Activated T-cell treated with anti-CD3 and anti-CD28 coated beads, Interleukin-2, amount 50 U/mL, for 1 hour (primary cell): ENCODE measurements around the gene DUSP6.
A peak's percentile ranks its signal among the peaks of the same experiment; 100 is the strongest.
"Not testable (repeated sequence)": the region's sequence is repeated elsewhere in the genome, so short reads cannot be mapped to it uniquely, and the experiment has no call there.

Source experiments
- DNase-seq: peaks from one replicate; pipeline ENCODE4 v3.0.0-alpha.2; 2020

The DUSP6 gene

DNA sequence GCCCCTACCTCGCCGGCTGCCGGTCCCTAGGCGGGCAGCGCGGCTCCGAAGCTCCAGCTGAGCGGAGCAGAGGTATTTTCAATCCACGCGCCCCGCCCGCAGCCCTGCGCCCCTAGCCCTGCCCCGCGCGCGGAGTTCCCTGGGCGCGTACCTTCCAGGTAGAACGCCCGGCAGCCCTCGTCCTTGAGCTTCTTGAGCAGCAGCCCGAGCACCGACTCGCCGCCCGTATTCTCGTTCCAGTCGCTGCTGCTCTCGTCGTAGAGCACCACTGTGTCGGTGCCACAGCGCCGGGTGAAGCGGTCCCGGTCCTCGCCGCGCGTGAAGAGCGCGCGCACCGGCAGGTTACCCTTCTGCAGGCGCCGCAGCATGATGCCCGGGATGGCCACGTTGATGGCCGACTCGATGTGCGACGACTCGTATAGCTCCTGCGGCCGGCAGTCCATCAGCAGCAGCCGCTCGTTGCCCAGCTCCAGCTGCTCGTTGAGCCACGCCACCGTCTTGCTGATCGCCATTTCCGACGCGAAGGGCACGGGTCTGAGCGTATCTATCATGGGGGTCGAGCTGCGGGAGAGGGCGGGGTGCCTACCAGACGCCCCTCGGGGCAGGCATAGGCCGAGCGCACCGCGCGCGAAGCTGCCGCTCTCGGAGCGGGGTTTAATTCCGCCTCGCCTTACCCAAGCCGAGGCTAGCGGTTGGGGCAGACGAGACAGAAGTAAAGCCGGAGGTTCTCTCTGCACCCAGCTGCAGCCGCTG, 636 bp downstream of the DUSP6 start:
- peak; percentile 60 for DNase-seq

DNA sequence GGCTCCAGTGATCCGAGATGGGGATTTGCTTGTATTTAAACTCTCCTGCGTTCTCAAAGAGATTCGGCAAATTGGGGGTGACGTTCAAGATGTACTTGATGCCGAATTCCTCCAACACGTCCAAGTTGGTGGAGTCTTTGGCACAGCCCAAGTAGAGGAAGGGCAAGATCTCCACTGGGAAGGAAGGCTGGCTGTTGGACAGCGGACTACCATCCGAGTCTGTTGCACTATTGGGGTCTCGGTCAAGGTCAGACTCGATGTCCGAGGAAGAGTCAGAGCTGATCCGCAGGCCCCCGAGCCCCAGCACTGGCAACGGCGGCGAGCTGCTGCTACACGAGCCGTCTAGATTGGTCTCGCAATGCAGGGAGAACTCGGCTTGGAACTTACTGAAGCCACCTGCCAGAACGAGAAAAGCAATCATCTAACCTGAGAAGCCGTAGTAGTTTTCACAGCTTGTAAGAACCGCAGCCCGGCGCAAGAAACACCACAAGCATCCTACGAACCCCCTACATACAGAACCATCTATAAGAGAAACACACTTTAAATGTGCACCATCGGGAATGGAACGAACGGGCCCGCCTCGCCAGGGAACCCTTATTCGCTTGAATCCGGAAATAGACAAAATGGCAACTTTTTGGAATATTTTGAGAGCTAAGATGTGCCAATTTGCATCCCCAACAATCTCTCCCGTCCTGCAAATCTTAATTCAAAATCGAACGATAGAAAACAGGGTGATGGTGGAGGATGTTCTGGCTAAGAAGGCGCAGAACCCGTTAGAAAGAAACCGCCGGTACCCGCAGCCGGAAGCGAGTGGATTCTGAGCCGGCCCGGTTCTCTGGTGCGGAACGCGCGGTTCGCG, 1.4 kb downstream of the DUSP6 start:
- peak; percentile 41 for DNase-seq

- no peak for DNase-seq
Observed at GRCh38 chr12:89350260-89350629, 2.1 kb downstream of the DUSP6 start.

DNA sequence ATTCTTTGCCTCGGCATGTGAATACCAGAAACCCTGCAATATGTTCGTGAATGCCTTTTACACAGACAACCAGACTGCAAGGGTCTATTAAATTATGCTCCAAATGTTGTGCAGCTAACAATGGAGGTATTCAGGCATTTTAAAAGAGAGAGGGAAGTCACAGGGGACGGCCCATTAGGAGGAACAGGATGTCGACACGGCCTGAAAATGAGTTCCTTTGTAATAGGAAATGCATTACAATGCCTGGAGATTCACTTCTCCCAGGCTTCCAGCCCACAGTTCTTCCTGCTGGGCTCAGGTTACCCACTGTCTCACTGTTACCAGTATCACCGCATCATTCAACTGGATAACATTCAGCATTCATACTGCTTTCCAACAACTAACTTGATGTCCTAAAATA, 2.5 kb downstream of the DUSP6 start:
- DNase-seq = no peak

DNA sequence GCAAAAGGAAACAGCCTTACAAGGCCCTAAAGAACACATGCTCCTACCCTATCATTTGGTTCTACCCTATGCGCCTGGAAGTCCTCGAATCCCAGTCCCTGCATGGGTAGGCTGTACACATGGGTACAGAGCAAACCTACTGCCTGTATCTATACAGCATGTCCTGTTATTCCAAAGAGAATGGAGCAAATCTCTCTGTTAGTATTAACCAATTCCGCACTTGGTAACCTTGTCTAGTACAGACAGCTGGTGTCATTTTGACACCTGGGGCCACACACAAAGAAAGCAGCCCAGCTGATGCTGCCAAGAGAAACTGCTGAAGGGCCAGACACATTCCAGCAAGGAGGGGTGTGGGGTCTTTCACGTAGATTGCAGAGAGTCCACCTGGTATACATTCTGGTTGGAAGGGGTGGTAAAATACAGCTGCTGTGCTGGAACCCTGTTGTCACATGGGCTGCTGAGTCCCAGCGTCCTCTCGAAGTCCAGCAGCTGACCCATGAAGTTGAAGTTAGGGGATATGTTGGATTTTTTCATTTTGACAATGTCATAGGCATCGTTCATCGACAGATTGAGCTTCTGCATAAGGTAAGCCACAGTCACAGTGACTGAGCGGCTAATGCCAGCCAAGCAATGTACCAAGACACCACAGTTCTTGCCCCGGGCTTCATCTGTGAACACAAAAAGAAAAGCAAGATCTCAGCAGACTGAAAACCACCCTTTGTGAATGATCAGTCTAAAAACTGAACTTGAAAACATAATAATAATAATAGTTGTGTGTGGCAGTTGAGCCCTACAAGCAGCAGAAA, 3.2 kb downstream of the DUSP6 start:
- no peak for DNase-seq

DNA sequence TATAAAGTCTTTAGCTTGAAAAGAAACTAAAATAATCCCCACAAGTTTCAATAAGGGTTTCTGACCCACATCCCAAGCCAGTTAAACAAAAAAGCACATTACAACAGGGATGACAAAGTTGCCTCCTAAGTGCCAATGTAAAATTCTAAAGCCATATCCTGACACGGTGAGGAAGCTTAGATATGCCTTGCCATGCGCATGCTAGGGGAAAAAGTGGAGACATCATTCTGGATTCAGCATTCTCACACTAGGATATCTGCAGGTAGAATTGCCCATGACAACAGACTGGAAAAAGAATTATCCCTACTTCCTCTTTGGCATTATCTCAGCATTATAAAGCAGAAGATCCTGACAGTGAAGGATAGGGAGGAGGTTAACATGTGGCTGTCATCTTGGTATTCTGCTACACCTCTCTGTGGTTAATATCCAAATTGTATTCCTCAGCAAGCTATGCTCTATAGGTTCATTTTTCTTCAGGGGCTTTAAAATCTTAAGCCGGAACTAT, 4.9 kb downstream of the DUSP6 start:
- DNase-seq = no peak

DNA sequence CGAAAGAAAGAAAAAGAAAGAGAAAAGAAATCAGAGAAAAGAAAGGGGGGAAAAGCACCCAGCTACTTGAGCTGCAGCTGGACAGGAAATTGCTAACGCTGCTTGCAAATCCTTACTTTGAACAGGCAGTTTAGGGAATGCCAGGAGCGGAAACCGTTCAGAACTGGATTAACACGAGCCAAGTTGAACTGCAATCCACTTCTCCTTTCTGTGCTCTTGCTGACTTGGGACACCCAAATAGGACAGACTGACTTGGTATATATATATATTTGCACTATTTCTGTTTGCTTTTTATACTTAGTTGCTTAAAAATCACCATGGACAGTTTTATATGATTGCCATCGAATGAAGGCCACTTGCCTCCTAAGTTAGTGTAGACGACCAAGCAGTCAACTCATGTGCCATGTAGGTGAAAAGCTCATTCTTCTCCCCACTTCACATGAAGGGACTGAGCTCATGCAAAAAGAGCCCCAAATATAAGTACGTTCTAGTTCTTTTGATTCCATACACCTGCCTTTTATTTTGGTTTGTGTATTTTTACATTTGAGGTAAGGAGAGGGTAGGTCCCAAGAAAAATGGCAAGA, 5.5 kb downstream of the DUSP6 start:
- no peak for DNase-seq

DNA sequence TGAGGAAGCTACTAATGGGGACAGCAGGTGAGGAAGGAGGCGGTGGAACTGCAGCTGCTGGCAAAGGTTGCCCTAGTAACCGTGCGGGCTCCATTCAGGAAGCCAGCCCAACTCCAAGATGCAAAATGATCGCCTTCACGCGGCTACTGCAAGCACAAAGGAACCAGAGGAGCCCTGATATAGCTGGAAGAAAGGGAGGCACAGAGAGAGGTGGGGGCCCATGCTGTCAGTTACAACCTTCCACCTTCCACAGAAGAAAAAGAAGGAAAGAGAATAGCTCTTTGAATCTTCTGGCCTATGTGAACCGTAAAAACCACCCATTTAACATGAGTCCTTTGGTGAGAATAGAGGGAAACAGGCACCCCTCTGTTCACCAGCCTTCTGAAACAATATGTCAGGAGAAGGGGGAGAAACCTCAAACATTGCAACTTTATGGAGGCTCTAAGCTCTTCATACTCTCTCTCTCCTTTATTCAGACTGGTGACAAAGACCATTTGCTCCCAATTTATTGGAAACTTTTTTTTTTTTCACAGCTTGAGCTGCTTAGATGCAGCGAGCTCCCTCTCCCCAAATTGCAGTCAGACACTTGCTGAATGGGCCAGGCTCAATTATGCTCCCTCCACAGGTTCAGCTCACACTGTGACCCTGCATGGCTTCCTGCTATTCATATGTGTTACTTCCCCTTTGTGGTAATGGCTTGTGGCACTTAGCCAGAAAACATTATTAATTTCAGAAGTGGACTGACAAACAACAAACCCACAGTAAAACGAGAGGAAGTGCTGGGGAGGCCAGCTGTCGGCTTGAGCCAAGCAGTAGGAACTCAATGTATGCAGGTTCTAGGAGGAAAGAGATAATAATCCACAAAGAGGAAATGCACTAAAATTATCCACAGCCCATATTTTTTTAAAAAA, 6.2 kb downstream of the DUSP6 start:
- no peak for DNase-seq

DNA sequence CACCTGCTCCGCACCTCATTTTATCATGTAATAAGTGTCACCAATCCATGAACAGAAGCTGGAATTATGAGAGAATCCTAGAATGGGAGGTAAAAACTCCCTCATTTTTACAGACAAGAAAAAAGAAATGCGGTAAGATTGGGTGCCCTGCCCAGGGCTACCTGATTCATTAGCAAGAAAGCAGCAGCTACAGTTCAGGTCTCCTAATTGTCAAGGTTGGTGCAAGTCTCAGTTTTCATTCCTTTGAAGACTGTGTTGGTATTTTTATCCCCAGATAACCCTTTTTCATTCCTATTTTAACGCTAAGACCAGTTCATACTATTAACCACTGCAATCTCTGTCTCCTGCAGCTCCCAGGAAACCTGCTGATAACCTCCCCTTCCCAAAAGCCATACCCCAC, 6.9 kb downstream of the DUSP6 start:
- no peak for DNase-seq

DNA sequence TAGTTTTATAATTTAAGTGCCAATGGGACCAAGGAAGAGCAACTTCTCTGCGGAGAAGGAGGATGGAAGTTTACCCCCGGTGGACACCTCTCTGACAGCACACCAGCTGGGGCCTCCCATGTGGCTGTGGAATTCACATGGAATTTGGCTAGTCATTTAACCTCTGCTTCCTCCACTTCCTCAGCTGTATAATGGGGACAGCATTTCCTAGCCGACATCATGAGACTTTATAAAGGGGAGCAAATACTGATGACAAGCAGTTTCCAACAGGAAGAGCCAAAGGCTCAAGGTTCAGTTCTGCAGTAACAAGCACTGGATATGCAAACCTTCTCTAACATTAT, 7.5 kb downstream of the DUSP6 start:
- no peak for DNase-seq

- no peak for DNase-seq
Observed at GRCh38 chr12:89344043-89344861, 8.0 kb downstream of the DUSP6 start.

- DNase-seq = no peak
Observed at GRCh38 chr12:89343127-89343526, 9.2 kb downstream of the DUSP6 start.

DNA sequence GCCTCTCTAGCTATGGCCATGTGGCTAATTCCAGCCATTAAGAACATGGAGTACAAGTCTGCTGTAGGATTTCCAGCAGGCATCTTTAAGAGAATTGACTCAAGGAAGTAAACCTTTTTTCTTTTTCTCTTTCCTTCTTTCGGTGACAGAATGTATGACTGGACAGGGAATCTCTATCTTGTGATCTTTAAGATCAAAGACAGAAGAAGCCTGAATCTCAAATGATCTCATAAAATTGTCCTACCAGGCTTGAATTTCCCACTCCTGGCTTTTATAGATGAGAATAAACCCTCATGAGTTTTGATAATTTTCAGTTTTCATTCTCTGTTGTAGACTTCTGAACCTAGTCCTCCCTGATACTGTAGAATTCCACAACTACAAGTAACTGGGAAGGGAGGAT, 11.4 kb downstream of the DUSP6 start:
- no peak for DNase-seq

DNA sequence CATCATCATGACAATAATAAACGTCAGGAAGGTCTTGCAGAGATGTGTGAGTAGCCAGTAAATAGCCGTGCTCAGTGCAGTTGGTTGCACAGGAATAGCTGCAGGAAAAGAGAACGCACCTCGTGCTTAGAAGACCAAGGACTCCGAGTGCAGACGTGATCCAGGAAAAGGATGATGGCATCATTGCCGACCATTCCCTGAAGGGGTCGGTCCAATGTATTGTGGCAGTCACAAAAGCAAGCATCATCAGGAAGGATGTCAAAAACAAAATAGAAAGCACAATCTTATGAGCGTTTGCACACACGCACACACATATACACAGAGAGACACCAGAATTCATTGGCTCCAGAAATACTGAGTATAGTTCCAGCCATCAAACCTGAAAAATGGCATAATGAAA, 12.8 kb downstream of the DUSP6 start:
- DNase-seq = no peak

DNA sequence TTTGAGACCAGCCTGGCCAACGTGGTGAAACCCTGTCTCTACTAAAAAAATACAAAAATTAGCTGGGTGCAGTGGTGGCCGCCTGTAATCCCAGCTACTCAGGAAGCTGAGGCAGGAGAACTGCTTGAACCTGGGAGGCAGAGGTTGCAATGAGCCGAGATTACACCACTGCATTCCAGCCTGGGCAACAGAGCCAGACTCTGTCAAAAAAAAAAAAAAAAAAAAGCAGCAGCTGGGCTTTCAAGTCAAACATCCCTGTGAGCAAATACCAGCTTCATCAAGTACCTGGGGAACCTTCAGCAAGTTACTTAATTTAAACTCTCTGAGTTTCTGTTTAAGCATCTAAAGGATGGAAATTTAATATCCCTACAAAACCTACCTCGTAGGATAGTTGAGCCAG, 15.2 kb downstream of the DUSP6 start:
- DNase-seq = not testable (repeated sequence)

DNA sequence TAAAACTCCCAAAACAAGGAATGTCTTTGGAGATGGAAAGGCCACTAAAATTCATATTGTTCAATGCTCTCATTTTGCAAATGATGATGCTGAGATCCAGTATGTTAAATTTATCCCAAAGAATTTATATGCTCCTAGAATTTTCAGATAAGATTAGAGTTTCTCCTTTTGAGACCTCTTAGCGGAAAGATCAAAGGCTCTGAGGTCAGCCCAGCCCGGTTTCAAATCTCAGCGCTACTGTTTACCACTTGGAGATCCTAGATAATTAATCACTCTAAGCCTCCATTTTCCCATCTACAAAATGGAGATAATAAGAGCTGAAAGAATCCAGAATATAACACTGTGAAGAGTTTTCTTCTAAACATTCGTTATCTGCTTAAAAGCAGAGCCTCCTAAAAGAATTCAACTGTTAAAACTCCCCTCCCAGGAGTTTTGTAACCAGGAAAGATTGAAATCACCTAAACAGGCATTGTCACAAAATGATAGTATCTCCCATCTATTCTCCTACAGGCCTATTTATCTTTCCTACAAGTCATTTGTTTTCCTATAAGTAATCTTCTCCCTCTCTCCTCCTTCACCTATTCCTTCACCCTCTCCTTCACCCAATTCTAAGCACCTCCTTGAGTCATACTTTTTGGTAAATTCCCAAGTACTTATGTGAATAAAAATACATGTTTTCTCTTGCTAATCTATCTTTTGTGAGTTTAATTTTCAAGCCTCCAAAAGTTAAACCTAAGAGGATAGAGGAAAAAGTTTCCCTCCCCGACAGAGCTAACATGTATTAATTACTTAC, 16.7 kb downstream of the DUSP6 start:
- no peak for DNase-seq

DNA sequence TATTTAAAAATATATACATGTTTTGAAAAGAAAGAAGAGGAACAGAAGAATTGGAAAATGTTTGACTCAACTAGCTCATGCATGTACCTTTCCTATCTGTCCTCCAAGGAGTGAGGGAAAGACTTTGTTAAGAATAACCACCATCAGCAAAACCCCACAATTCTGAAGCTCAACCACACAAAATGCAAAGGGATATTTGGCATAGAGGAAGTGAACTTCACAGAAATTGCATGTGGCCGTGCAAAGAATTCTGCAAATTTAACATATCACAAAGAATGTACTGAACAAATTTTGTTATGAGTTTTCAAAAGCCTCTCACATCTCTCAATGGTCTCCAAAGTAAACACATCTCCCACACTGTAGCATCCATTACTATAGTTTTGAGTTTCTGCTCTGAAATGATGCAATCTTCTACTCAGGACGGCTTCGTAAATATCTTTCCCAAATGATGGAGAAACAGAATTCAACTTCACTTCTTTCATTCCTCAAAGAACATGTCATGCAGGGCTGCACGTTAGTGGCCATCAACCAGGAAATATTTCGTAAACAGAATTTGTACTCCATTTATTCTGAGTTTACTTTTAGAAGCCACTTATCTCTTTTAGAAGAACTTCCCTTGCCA, 17.6 kb downstream of the DUSP6 start:
- no peak for DNase-seq

GRCh38 chr12:89333564-89334252, 18.6 kb downstream of the DUSP6 start:
- DNase-seq = no peak
